IPS DF 6.9 (cell line): ENCODE measurements around the gene ATF1.
"Not testable (repeated sequence)": the region's sequence is repeated elsewhere in the genome, so short reads cannot be mapped to it uniquely, and the experiment has no call there.

Experiments
- DNase-seq: peaks from one replicate; pipeline ENCODE4 v3.0.0-alpha.2; 2013; ENCODE audit warnings: low read depth, low spot score
- H3K27ac ChIP-seq: one replicate; pipeline ENCODE4 v1.5.1; 2013; ENCODE audit warnings: low read length, control low read depth
- H3K27me3 ChIP-seq: 2 replicates; pipeline ENCODE4 v1.6.1; 2013; ENCODE audit warnings: mild to moderate bottlenecking, low read length; ENCODE audit not compliant: control insufficient read depth, insufficient read depth
- H3K36me3 ChIP-seq: 2 replicates; pipeline ENCODE4 v1.6.1; 2013; ENCODE audit warnings: low read length; ENCODE audit not compliant: control insufficient read depth, insufficient read depth
- H3K4me1 ChIP-seq: 2 replicates; pipeline ENCODE4 v1.6.1; 2013; ENCODE audit warnings: low read length; ENCODE audit not compliant: control insufficient read depth, insufficient read depth
- H3K4me3 ChIP-seq: 2 replicates; pipeline ENCODE4 v1.5.1; 2013; ENCODE audit warnings: mild to moderate bottlenecking, low read length
- H3K9me3 ChIP-seq: 2 replicates; pipeline ENCODE4 v1.6.1; 2013; ENCODE audit warnings: low read length, inconsistent platforms; ENCODE audit not compliant: control insufficient read depth, insufficient read depth
- WGBS: extraction: QIAGEN DNeasy Blood & Tissue Kit; methylation state at CpG from one replicate; pipeline ENCODE4 v1.1.7; 2013; ENCODE audit warnings: mixed read lengths, missing lambda C conversion rate; ENCODE audit not compliant: insufficient read length, insufficient coverage; 5-methylcytosine and 5-hydroxymethylcytosine counted together

Gene ATF1

DNA sequence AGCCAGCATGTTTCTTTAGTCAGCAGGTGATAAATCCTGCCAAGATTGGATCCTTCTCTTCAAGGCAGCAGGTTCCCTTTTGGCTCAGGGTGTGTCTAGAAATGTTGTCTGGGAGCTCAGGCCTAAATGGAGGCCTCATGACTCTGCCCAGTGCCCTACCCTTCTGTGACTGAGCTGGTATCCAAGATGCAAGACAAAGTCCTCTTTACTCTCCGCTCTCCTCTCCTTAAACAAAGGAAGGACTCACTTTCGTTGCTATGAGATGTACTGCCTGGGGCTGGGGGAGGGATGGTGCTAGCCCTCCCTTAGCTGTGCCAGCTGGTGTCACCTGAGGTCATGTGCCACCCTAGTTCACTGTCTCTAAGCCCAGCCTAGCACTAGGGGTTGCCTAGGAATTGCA is 65.0 kb downstream of the ATF1 start:
- Histone ChIP-seq H3K9me3 (no peaks in the 10 kb centered on the region), H3K36me3 (no peaks in the 10 kb centered on the region), H3K4me1 (no peaks in the 10 kb centered on the region), H3K4me3 (no peak overlapping the region), H3K27ac (no peak overlapping the region), H3K27me3 (no peaks in the 10 kb centered on the region)
- no peak for DNase-seq
- WGBS: no CpG with 5 or more reads among the region's 2 CpGs

DNA sequence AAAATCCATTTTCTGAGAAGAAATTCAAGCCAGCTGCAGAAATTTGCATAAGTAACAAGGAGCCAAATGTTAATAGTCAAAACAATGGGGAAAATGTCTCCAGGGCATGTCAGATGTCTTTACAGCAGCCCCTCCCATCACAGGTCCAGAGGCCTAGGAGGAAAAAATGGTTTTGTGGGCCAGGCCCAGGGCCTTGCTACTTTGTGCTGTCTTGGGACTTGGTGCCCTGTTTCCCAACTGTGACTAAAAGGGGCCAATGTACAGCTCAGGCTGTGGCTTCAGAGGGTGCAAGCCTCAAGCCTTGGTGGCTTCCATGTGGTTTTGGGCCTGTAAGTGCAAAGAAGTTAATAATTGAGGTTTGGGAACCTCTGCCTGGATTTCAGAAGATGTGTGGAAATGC is 69.9 kb downstream of the ATF1 start:
- not testable (repeated sequence) for H3K4me1 ChIP-seq, H3K27ac ChIP-seq, DNase-seq, H3K9me3 ChIP-seq, H3K4me3 ChIP-seq, H3K36me3 ChIP-seq, H3K27me3 ChIP-seq

DNA sequence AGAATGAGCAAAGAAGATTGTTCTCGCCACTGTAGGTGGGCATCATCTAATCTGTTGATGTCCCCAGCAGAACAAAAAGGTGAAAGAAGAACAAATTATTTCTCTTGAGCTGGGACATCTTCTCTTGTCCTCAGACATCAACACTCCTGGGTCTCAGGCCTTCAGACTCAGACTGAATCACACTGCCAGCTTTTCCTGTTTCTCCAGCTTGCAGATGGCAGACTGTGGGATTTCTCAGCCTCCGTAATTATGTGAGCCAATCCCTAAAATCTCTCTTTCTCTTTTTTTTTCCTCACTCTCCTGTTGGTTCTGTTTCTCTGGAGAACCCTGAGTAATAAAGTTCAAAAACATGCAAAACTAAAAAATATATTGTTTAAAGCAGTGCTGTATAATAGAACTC is 75.1 kb downstream of the ATF1 start:
- H3K4me3 ChIP-seq: no peak overlapping the region
- H3K27me3 ChIP-seq: no peaks in the 10 kb centered on the region
- no CpG with 5 or more reads among the region's 2 CpGs for WGBS
- H3K36me3 ChIP-seq: no peaks in the 10 kb centered on the region
- H3K27ac ChIP-seq: no peak overlapping the region
- no peak for DNase-seq
- no peaks in the 10 kb centered on the region; the same call in 1 of the 2 replicates for H3K9me3 ChIP-seq
- H3K4me1 ChIP-seq: no peaks in the 10 kb centered on the region

DNA sequence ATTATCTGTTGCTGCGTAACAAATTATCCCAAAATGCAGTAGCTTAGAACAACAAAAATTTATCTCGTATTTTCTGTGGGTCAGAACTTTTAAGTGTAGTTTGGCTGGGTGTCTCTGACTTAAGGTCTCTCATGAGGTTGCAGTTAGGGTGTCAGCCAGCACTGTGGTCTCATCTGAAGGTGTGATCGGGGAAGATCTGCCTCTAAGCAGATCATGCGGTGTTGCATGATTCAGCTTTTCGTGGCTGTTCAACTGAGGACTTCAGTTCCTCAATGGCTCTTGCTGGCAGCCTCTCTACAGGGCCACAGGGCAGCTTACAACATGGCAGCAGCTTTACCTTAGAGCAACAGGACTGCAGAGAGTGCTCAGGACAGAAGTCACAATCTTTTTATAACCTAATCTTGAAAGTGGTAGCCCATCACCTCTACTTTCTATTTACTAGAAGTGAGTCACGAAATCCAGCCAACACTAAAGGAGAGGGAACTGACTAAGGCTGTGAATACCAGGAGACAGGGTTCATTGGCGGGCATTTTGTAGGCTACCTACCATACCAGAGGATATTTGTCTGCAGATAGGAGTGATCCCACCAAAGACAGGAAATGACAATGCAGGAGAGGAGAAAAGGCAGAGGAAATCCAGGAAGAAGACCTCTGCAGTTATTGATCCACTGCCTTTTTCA is 77.0 kb downstream of the ATF1 start:
- H3K36me3 ChIP-seq: no peaks in the 10 kb centered on the region
- H3K27ac ChIP-seq: no peak overlapping the region
- H3K9me3 ChIP-seq: no peaks in the 10 kb centered on the region; the same call in 1 of the 2 replicates
- H3K4me1 ChIP-seq: no peaks in the 10 kb centered on the region
- H3K4me3 ChIP-seq: no peak overlapping the region
- no peak for DNase-seq
- no CpG with 5 or more reads among the region's 7 CpGs for WGBS
- no peaks in the 10 kb centered on the region for H3K27me3 ChIP-seq

DNA sequence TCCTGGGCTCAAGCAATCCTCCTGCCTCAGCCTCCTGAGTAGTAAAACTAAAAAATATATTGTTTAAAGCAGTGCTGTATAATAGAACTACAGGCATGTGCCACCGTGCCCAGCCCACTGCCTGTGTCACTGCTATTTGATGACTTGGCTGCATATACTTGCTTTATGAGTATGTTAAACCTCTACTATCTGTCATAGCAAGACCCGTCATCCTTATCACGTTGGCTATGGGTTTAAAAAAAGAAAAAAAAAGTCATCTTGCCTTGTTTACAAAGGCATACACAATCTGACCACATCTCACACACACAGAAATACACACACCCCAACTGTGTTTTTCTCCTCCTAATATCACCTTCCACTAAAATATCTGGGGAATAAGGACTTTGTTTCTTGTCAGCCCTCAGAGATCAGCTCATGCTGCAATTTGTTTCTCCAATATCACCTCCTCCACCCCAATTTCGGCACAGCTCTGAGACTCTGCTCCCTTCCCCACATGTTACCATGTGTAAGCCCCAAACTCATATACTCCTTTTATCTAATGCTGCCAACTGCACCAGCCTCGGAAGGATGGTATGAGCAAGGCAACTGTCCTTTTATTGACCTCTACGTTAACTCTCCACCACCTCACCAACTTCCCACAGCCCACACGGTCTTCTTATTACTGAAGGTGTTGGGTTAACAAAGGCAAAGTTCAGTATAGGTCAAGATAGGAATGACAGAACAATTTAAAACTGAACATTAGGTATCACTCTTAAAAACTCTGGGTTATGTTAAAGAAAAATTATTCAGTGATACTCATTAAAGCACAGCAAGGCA is 78.0 kb downstream of the ATF1 start:
- WGBS: no CpG with 5 or more reads among the region's 7 CpGs
- Histone ChIP-seq H3K36me3 (no peaks in the 10 kb centered on the region), H3K9me3 (no peaks in the 10 kb centered on the region; the same call in 1 of the 2 replicates), H3K4me3 (no peak overlapping the region), H3K4me1 (no peaks in the 10 kb centered on the region), H3K27ac (no peak overlapping the region), H3K27me3 (no peaks in the 10 kb centered on the region)
- DNase-seq: no peak

DNA sequence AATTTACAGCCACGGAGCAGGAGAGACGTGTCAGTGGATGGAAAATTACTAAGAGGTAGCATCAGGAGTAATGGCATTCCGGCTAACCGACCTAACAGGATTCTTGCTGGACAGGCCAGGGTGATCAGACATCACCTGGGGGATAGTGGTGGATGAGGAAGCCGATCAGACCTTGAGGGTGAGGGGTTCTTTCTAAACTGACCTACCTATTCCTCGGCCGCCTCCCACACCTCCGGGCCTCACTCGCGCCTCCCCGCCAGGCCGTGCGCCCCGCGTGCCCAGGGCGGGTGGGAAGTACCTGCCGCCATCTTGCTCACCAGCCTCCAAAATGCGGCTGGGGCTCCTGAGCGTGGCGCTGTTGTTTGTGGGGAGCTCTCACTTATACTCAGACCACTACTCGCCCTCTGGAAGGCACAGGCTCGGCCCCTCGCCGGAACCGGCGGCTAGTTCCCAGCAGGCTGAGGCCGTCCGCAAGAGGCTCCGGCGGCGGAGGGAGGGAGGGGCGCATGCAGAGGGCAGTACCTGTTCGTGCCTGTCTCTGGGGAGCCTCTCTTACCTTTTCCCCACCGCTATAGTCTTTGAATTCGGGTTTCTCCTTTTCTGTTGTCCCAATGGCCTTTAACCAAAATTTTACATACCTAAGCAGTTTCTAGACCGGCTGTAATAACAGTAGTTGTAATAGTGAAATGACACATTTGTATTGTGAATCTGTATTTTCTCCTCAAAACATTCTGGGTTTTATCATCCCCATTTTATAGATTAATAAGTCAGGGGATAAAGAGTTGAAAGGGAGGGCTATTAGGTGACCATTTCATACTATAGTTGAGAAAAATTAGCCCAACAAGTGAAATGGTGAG is 79.0 kb downstream of the ATF1 start, which contains the start of gene TMPRSS12:
TSS of gene TMPRSS12 (plus strand) at position 290 of the 857 bp plus-strand sequence. CDS start at position 329, 39 bp downstream.
- Histone ChIP-seq H3K36me3 (no peaks in the 10 kb centered on the region), H3K4me1 (no peaks in the 10 kb centered on the region), H3K27me3 (no peaks in the 10 kb centered on the region), H3K4me3 (no peak within 1 kb of the TSS), H3K27ac (no peak within 1 kb of the TSS), H3K9me3 (no peaks in the 10 kb centered on the region; the same call in 1 of the 2 replicates)
- WGBS: no CpG with 5 or more reads among the region's 36 CpGs
- DNase-seq: peak; percentile 9

DNA sequence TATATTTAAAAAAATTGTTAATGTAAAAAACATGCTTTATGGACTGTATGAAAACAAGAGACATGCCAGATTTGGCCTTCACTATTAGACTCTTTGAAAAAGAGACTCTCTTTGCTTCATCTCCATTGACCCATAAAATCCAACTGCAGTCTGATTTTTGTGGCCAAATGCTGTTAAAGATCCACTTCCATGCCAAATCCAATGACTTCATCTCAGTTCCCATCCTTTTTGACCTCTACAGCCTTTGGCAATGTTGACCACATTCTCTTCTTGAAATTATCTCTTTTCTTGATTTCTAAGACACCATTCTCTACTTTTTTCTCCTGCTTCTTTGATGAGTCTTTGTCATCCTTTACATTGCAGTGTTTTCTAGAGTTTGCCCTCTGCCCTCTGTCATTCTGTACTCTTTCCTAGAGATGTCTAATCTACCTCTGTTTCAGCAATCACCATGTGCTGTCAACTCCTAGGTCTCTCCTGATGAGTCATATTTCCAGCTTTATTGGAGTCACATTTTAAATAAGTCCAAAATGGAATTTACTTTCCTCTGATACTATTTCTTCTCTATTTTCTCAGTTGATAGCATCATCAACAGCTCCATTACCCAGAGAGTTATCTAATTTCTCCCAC is 81.2 kb downstream of the ATF1 start:
- no peak overlapping the region for H3K27ac ChIP-seq
- no peaks in the 10 kb centered on the region for H3K27me3 ChIP-seq
- no peaks in the 10 kb centered on the region for H3K4me1 ChIP-seq
- H3K9me3 ChIP-seq: no peaks in the 10 kb centered on the region; the same call in 1 of the 2 replicates
- no peaks in the 10 kb centered on the region for H3K36me3 ChIP-seq
- DNase-seq: no peak
- no peak overlapping the region for H3K4me3 ChIP-seq

DNA sequence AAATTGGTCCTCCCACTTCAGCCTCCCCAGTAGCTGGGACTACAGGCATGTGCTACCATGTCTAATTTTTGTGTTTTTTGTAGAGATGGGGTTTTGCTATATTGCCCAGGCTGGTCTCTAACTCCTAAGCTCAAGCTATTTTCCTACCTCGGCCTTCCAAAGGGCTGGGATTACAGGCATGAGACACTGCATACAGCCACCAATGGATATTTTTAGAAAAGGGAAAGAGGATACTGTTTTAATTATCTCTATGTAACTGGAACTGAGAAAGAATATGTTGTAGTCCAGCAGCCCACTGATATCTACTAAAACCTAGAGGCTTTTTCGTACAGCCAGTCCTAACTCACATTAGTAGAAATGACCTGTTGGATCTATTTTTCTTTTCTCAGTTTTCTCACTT is 85.1 kb downstream of the ATF1 start:
- no CpG with 5 or more reads among the region's 2 CpGs for WGBS
- H3K27ac ChIP-seq: no peak overlapping the region
- no peak for DNase-seq

DNA sequence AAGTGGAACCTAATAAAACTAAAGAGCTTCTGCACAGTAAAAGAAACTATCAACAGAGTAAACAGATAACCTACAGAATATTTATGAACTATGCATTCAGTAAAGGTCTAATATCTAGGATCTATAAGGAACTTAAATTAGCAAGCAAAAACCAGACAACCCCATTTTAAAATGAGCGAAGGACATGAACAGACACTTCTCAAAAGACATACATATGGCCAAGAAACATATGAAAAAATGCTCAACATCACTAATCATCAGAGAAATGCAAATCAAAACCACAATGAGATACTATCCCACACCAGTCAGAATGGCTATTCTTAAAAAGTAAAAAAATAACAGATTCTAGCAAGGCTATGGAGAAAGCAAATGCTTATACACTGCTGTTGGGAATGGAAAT is 91.3 kb downstream of the ATF1 start:
- not testable (repeated sequence) for H3K27ac ChIP-seq, H3K4me3 ChIP-seq, H3K9me3 ChIP-seq, H3K4me1 ChIP-seq, H3K27me3 ChIP-seq, DNase-seq, H3K36me3 ChIP-seq
- no CpG with 5 or more reads among the region's 1 CpG for WGBS

More for the DNA sequence above, 85.1 kb downstream of the ATF1 start:
- H3K36me3 ChIP-seq: no peaks in the 10 kb centered on the region
- H3K4me1 ChIP-seq: no peaks in the 10 kb centered on the region
- no peak overlapping the region for H3K4me3 ChIP-seq
- no peaks in the 10 kb centered on the region for H3K27me3 ChIP-seq
- H3K9me3 ChIP-seq: no peaks in the 10 kb centered on the region

DNA sequence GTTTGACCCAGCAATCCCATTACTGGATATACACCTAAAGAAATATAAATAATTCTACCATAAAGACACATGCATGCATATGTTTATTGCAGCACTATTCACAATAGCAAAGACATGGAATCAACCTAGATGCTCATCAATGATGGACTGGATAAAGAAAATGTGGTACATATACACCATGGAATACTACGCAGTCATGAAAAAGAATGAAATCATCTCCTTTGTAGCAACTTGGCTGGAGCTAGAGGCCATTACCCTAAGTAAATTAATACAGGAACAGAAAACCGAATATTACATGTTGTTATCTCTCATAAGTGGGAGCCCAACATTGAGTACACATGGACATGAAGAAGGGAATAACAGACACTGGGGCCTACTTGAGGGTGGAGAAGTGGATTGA is 91.8 kb downstream of the ATF1 start:
- WGBS: no CpG with 5 or more reads among the region's 2 CpGs

More for the DNA sequence above, 91.8 kb downstream of the ATF1 start:
- H3K4me3 ChIP-seq, DNase-seq, H3K36me3 ChIP-seq, H3K27ac ChIP-seq, H3K4me1 ChIP-seq, H3K9me3 ChIP-seq, H3K27me3 ChIP-seq: not testable (repeated sequence)
